DOHH2 (cell line): ENCODE data around the gene PRKD3.

Source experiments
- H3F3A ChIP-seq: fragments of 200-600 bp; sonication (generic), shearing (Covaris generic); 2 replicates; pipeline ENCODE4 v1.6.0; 2016; ENCODE audit warnings: antibody characterized with exemption, mild to moderate bottlenecking; ENCODE audit not compliant: control insufficient read depth, insufficient read depth
- H3K27ac ChIP-seq: fragments of 200-600 bp; sonication (generic); 2 replicates; pipeline ENCODE4 v1.5.1; 2014; ENCODE audit warnings: low read depth, mild to moderate bottlenecking, low read length, moderate library complexity
- H3K27me3 ChIP-seq: fragments of 200-600 bp; sonication (generic); 2 replicates; pipeline ENCODE4 v1.6.1; 2014; ENCODE audit warnings: mild to moderate bottlenecking, low read length, mixed read lengths; ENCODE audit not compliant: control insufficient read depth
- H3K36me3 ChIP-seq: fragments of 200-600 bp; sonication (generic); 2 replicates; pipeline ENCODE4 v1.6.1; 2014; ENCODE audit warnings: mild to moderate bottlenecking, low read length, moderate library complexity, mixed read lengths; ENCODE audit not compliant: control insufficient read depth
- H3K4me1 ChIP-seq: fragments of 200-600 bp; sonication (generic); 2 replicates; pipeline ENCODE4 v1.6.1; 2014; ENCODE audit warnings: mild to moderate bottlenecking, low read length, mixed read lengths; ENCODE audit not compliant: control insufficient read depth
- H3K4me2 ChIP-seq: fragments of 200-600 bp; sonication (generic); 2 replicates; pipeline ENCODE4 v1.6.0; 2014; ENCODE audit warnings: mild to moderate bottlenecking, low read length, moderate library complexity
- H3K4me3 ChIP-seq: fragments of 200-600 bp; sonication (generic); 2 replicates; pipeline ENCODE4 v1.5.1; 2014; ENCODE audit warnings: mild to moderate bottlenecking, low read length, mixed read lengths
- H3K79me2 ChIP-seq: fragments of 200-600 bp; sonication (generic); 2 replicates; pipeline ENCODE4 v1.6.1; 2014; ENCODE audit warnings: mild to moderate bottlenecking, low read length, mixed read lengths; ENCODE audit not compliant: control insufficient read depth
- H3K9me2 ChIP-seq: fragments of 200-600 bp; sonication (generic); replicated peaks from 2 replicates; pipeline ENCODE4 v1.6.1; 2014; ENCODE audit warnings: mild to moderate bottlenecking, low read length, mixed read lengths; ENCODE audit not compliant: control insufficient read depth
- H3K9me3 ChIP-seq: fragments of 200-600 bp; sonication (generic); 2 replicates; pipeline ENCODE4 v1.6.1; 2014; ENCODE audit warnings: antibody characterized with exemption, low read length, mixed read lengths; ENCODE audit not compliant: control insufficient read depth, insufficient read depth
- H4K20me1 ChIP-seq: fragments of 200-600 bp; sonication (generic); 2 replicates; pipeline ENCODE4 v1.6.0; 2014; ENCODE audit warnings: low read depth, mild to moderate bottlenecking, antibody characterized with exemption, low read length, moderate library complexity; ENCODE audit not compliant: control insufficient read depth, insufficient read depth
- CTCF ChIP-seq: fragments of 200-600 bp; sonication (generic); IDR thresholded peaks from one replicate; pipeline ENCODE4 v1.5.1; 2014; ENCODE audit warnings: antibody characterized with exemption, mild to moderate bottlenecking, low read depth, low read length; ENCODE audit not compliant: poor library complexity, severe bottlenecking
- EZH2phosphoT487 ChIP-seq: fragments of 200-600 bp; sonication (generic); IDR thresholded peaks from 2 replicates; pipeline ENCODE4 v1.6.1; 2017; ENCODE audit warnings: borderline replicate concordance, mild to moderate bottlenecking, antibody characterized with exemption, low read length, moderate library complexity, mixed read lengths

PRKD3 gene

GRCh38 chr2:37358466-37358865, 33.8 kb upstream of the PRKD3 start:
- Histone ChIP-seq H3K9me2 (no peaks in the 10 kb centered on the region), H4K20me1 (no peaks in the 10 kb centered on the region), H3K4me3 (no peak overlapping the region), H3K9me3 (no peaks in the 10 kb centered on the region), H3F3A (no peaks in the 10 kb centered on the region), H3K4me2 (no peak overlapping the region), H3K79me2 (no peaks in the 10 kb centered on the region), H3K27ac (no peak overlapping the region), H3K27me3 (no peaks in the 10 kb centered on the region), H3K4me1 (no peaks in the 10 kb centered on the region), H3K36me3 (no peaks in the 10 kb centered on the region)
- TF ChIP-seq EZH2phosphoT487 = no peak
- TF ChIP-seq CTCF = no peak

GRCh38 chr2:37357530-37357929, 32.9 kb upstream of the PRKD3 start:
- H3K4me1 ChIP-seq = no peaks in the 10 kb centered on the region
- H3K36me3 ChIP-seq = no peaks in the 10 kb centered on the region
- H3K27ac ChIP-seq = no peak overlapping the region
- H3K4me2 ChIP-seq = no peak overlapping the region
- TF ChIP-seq EZH2phosphoT487 (no peak), CTCF (no peak)
- H3F3A ChIP-seq = no peaks in the 10 kb centered on the region
- no peaks in the 10 kb centered on the region for H3K9me3 ChIP-seq
- H3K9me2 ChIP-seq = no peaks in the 10 kb centered on the region
- H3K27me3 ChIP-seq = no peaks in the 10 kb centered on the region
- H3K79me2 ChIP-seq = no peaks in the 10 kb centered on the region
- H3K4me3 ChIP-seq = no peak overlapping the region
- H4K20me1 ChIP-seq = no peaks in the 10 kb centered on the region

- H3K4me2 ChIP-seq = no peak overlapping the region
- H3K4me1 ChIP-seq = no peaks in the 10 kb centered on the region
Measured at GRCh38 chr2:37357069-37357468, 32.4 kb upstream of the PRKD3 start.

More at GRCh38 chr2:37357069-37357468, 32.4 kb upstream of the PRKD3 start:
- Histone ChIP-seq H3K4me3 (no peak overlapping the region), H3K36me3 (no peaks in the 10 kb centered on the region), H3K27me3 (no peaks in the 10 kb centered on the region), H3K9me3 (no peaks in the 10 kb centered on the region), H4K20me1 (no peaks in the 10 kb centered on the region), H3K79me2 (no peaks in the 10 kb centered on the region), H3K9me2 (no peaks in the 10 kb centered on the region), H3F3A (no peaks in the 10 kb centered on the region), H3K27ac (no peak overlapping the region)
- TF ChIP-seq EZH2phosphoT487 (no peak), CTCF (no peak)
